HG02678 (cell line): ENCODE results near the gene CASR.

Experiments
- ATAC-seq: cut with Tn5 transposase; IDR thresholded peaks from one replicate; pipeline ENCODE4 v1.9.1; 2021; ENCODE audit warnings: mild to moderate bottlenecking, moderate library complexity; ENCODE audit not compliant: unreplicated experiment

CASR gene

GRCh38 chr3:122299872-122300460, 116.5 kb downstream of the CASR start:
- ATAC-seq, result no peak

- ATAC-seq, result peak; percentile 41
These were observed 117.6 kb downstream of the CASR start for GRCh38 chr3:122301063-122301462.

- no peak for ATAC-seq
These were observed 122.6 kb downstream of the CASR start for GRCh38 chr3:122305818-122306621.

- no peak for ATAC-seq
These were observed 123.1 kb downstream of the CASR start for GRCh38 chr3:122306622-122306953.

GRCh38 chr3:122307094-122307687, 123.7 kb downstream of the CASR start:
- ATAC-seq, result no peak

- ATAC-seq, result no peak
These were observed 124.5 kb downstream of the CASR start for GRCh38 chr3:122307976-122308375.

- no peak for ATAC-seq
These were observed 126.9 kb downstream of the CASR start for GRCh38 chr3:122310361-122310760.

- ATAC-seq, result no peak
These were observed 129.4 kb downstream of the CASR start for GRCh38 chr3:122312826-122313225.

- ATAC-seq, result no peak
These were observed 129.8 kb downstream of the CASR start for GRCh38 chr3:122313281-122313680.

- no peak for ATAC-seq
These were observed 130.9 kb downstream of the CASR start for GRCh38 chr3:122314228-122314876.

- no peak for ATAC-seq
These were observed 132.2 kb downstream of the CASR start for GRCh38 chr3:122315619-122316018.

GRCh38 chr3:122316368-122316767, 132.9 kb downstream of the CASR start:
- no peak for ATAC-seq

GRCh38 chr3:122318620-122319019, 135.2 kb downstream of the CASR start:
- no peak for ATAC-seq

- peak; percentile 66 for ATAC-seq
These were observed 138.9 kb downstream of the CASR start for GRCh38 chr3:122322095-122323075.

- no peak for ATAC-seq
These were observed 141.4 kb downstream of the CASR start, which contains the start of gene CSTA for GRCh38 chr3:122324871-122325323. TSS of gene CSTA (plus strand) at chr3:122325248. CDS start at chr3:122325293, 45 bp downstream.

- no peak for ATAC-seq
These were observed 142.3 kb downstream of the CASR start for GRCh38 chr3:122325769-122326168.

- ATAC-seq, result no peak
These were observed 148.4 kb downstream of the CASR start for GRCh38 chr3:122331886-122332285.

- ATAC-seq, result no peak
These were observed 149.1 kb downstream of the CASR start for GRCh38 chr3:122332551-122332950.
